ENCODE data around the gene COBLL1. TPM values are rescaled to one million over a fixed set of nuclear protein-coding genes. Genes with fewer than 3 reads are reported as not detected.

The COBLL1 gene
- total RNA-seq, 1 experiment from 2014 or later = 5.9 TPM

GRCh38 chr2:164781394-164781793 lies 60.2 kb downstream of the COBLL1 start:
- Histone ChIP-seq H2BK120ac (ENCODE audit: low read depth, low read length, poor library complexity, severe bottlenecking) (no peak overlapping the region), H3K79me1 (ENCODE audit: insufficient read depth, low read depth, low read length, poor library complexity, severe bottlenecking) (no peaks in the 10 kb centered on the region), H2AFZ (ENCODE audit: low read length) (no peak overlapping the region), H3K4me1 (ENCODE audit: insufficient read depth, low read length) (no peaks in the 10 kb centered on the region), H2BK5ac (ENCODE audit: insufficient read length, low read length) (no peak overlapping the region), H3K9me3 (ENCODE audit: control insufficient read depth, low read depth, low read length) (no peaks in the 10 kb centered on the region), H3K4me2 (ENCODE audit: insufficient read depth, insufficient read length, low read length) (no peak overlapping the region), H4K91ac (ENCODE audit: insufficient read length, low read depth, low read length) (no peak overlapping the region), H3K27ac (ENCODE audit: insufficient read length, low read depth, low read length) (no peak overlapping the region), H3K4ac (ENCODE audit: low read depth, low read length) (no peak overlapping the region), H3K23ac (ENCODE audit: insufficient read length, low read depth, low read length) (no peak overlapping the region), H3T11ph (ENCODE audit: low read length) (no peak overlapping the region), H2BK12ac (ENCODE audit: insufficient read length, low read depth, low read length) (no peak overlapping the region), H4K20me1 (ENCODE audit: control insufficient read depth, insufficient read depth, insufficient read length) (no peaks in the 10 kb centered on the region), H3K14ac (ENCODE audit: insufficient read depth, low read length) (no peak overlapping the region), H3K27me3 (ENCODE audit: insufficient read depth, low read length) (no peaks in the 10 kb centered on the region), H3K23me2 (ENCODE audit: insufficient read length, low read depth, low read length, poor library complexity, severe bottlenecking) (no peaks in the 10 kb centered on the region), H2BK15ac (ENCODE audit: low read depth, low read length) (no peak overlapping the region), H3K9ac (ENCODE audit: extremely low read depth, insufficient read length, low read length) (no peak overlapping the region), H2AK5ac (ENCODE audit: insufficient read length, low read length) (no peak overlapping the region), H4K8ac (replicated peaks; ENCODE audit: insufficient read length, low read depth, low read length) (no peak overlapping the region), H4K5ac (ENCODE audit: insufficient read length, low read depth, low read length) (no peak overlapping the region), H3K18ac (ENCODE audit: insufficient read length, low read depth, low read length) (no peak overlapping the region), H3K79me2 (ENCODE audit: insufficient read depth, low read length) (no peaks in the 10 kb centered on the region), H3K56ac (ENCODE audit: insufficient read length, low read depth, low read length) (no peak overlapping the region), H2BK20ac (ENCODE audit: low read depth, low read length, poor library complexity, severe bottlenecking) (no peak overlapping the region)
- no peaks in the 10 kb centered on the region for H3K36me3 Mint-ChIP-seq (ENCODE audit: insufficient read depth in 1 of 3, low read depth in 3 of 3)
- H3K27me3 Mint-ChIP-seq (ENCODE audit: low read depth) = no peaks in the 10 kb centered on the region
- H3K4me3 Mint-ChIP-seq = no peak overlapping the region
- DNase-seq = no peak
- no CpG with 5 or more reads among the region's 1 CpG for WGBS (ENCODE audit: extremely low coverage, insufficient read length, low lambda C conversion rate)
- no peaks in the 10 kb centered on the region for H3K9me3 Mint-ChIP-seq
- TF ChIP-seq CTCF (conservative IDR thresholded peaks at IDR 0.05) = no peak
- no peak overlapping the region for H3K27ac Mint-ChIP-seq
- peaks cover 12 to 16% of the 10 kb centered on the region in 2 experiments for H3K4me1 Mint-ChIP-seq
